Muscle layer of colon (tissue), 2 donors: Measurements from ENCODE around the gene AMDHD1.

ENCODE experiments used
- H3K27ac ChIP-seq: one replicate; pipeline ENCODE4 v1.7.0; 2013; ENCODE audit warnings: low read depth, mild to moderate bottlenecking, low read length, moderate library complexity
- H3K27me3 ChIP-seq, 2 donors: one replicate each; pipeline ENCODE4 v1.7.0; 2013; ENCODE audit warnings: low read length in 2 of 2, mild to moderate bottlenecking in 2 of 2; ENCODE audit not compliant: insufficient read depth in 2 of 2, control insufficient read depth in 1 of 2
- H3K36me3 ChIP-seq: one replicate; pipeline ENCODE4 v1.7.0; 2013; ENCODE audit warnings: mild to moderate bottlenecking, low read length; ENCODE audit not compliant: insufficient read depth
- H3K4me1 ChIP-seq: one replicate; pipeline ENCODE4 v1.7.0; 2013; ENCODE audit warnings: mild to moderate bottlenecking, low read length; ENCODE audit not compliant: insufficient read depth
- H3K4me3 ChIP-seq, 2 donors: one replicate each; pipeline ENCODE4 v1.7.0; 2013; ENCODE audit warnings: low read length in 2 of 2, low read depth in 1 of 2, mild to moderate bottlenecking in 1 of 2, moderate library complexity in 1 of 2
- H3K9ac ChIP-seq: one replicate; pipeline ENCODE4 v1.7.0; 2013; ENCODE audit warnings: low read length
- H3K9me3 ChIP-seq: one replicate; pipeline ENCODE4 v1.7.0; 2013; ENCODE audit warnings: mild to moderate bottlenecking, low read length
- donor health status: abdominal sarcoma.
- donor health status: Adenocarcinoma of cecum.

AMDHD1 gene

GRCh38 chr12:95984682-95985081 lies 41.6 kb downstream of the AMDHD1 start:
- no peak overlapping the region for H3K4me3 ChIP-seq
- no peaks in the 10 kb centered on the region for H3K27me3 ChIP-seq
- H3K9me3 ChIP-seq = no peaks in the 10 kb centered on the region
- no peak overlapping the region for H3K9ac ChIP-seq
- no peaks in the 10 kb centered on the region for H3K36me3 ChIP-seq
- H3K27ac ChIP-seq = no peak overlapping the region
- H3K4me1 ChIP-seq = no peaks in the 10 kb centered on the region

GRCh38 chr12:95986635-95987570 lies 43.8 kb downstream of the AMDHD1 start:
- H3K9ac ChIP-seq = no peak overlapping the region
- H3K27ac ChIP-seq = no peak overlapping the region
- H3K9me3 ChIP-seq = no peaks in the 10 kb centered on the region
- H3K4me3 ChIP-seq = no peak overlapping the region
- H3K4me1 ChIP-seq = no peaks in the 10 kb centered on the region
- H3K36me3 ChIP-seq = no peaks in the 10 kb centered on the region
- H3K27me3 ChIP-seq = no peaks in the 10 kb centered on the region

- H3K36me3 ChIP-seq = no peaks in the 10 kb centered on the region
- no peaks in the 10 kb centered on the region for H3K9me3 ChIP-seq
- no peaks in the 10 kb centered on the region for H3K4me1 ChIP-seq
- no peak overlapping the region for H3K4me3 ChIP-seq
- H3K27ac ChIP-seq = no peak overlapping the region
- no peak overlapping the region for H3K9ac ChIP-seq
- no peaks in the 10 kb centered on the region for H3K27me3 ChIP-seq
Measured at GRCh38 chr12:95988506-95989275, 45.6 kb downstream of the AMDHD1 start.

GRCh38 chr12:95989504-95990123 lies 46.5 kb downstream of the AMDHD1 start:
- Histone ChIP-seq H3K9ac (no peak overlapping the region), H3K4me3 (no peak overlapping the region), H3K27ac (no peak overlapping the region), H3K36me3 (no peaks in the 10 kb centered on the region), H3K4me1 (no peaks in the 10 kb centered on the region), H3K27me3 (no peaks in the 10 kb centered on the region), H3K9me3 (no peaks in the 10 kb centered on the region)

- H3K4me1 ChIP-seq = no peaks in the 10 kb centered on the region
- no peak overlapping the region for H3K9ac ChIP-seq
- no peaks in the 10 kb centered on the region for H3K36me3 ChIP-seq
- H3K4me3 ChIP-seq = no peak overlapping the region
- H3K9me3 ChIP-seq = no peaks in the 10 kb centered on the region
- H3K27ac ChIP-seq = no peak overlapping the region
- no peaks in the 10 kb centered on the region for H3K27me3 ChIP-seq
Measured at GRCh38 chr12:95990136-95990535, 47.0 kb downstream of the AMDHD1 start.

- no peaks in the 10 kb centered on the region for H3K9me3 ChIP-seq
- H3K27me3 ChIP-seq = no peaks in the 10 kb centered on the region
- H3K36me3 ChIP-seq = no peaks in the 10 kb centered on the region
- H3K4me3 ChIP-seq = no peak overlapping the region
- H3K4me1 ChIP-seq = no peaks in the 10 kb centered on the region
- no peak overlapping the region for H3K27ac ChIP-seq
- H3K9ac ChIP-seq = no peak overlapping the region
Measured at GRCh38 chr12:95993907-95994306, 50.8 kb downstream of the AMDHD1 start.

- Histone ChIP-seq H3K9me3 (no peaks in the 10 kb centered on the region), H3K27me3 (no peaks in the 10 kb centered on the region), H3K36me3 (no peaks in the 10 kb centered on the region), H3K4me3 (no peak overlapping the region), H3K4me1 (no peaks in the 10 kb centered on the region), H3K27ac (no peak overlapping the region), H3K9ac (no peak overlapping the region)
Measured at GRCh38 chr12:95994476-95994875, 51.3 kb downstream of the AMDHD1 start.

- Histone ChIP-seq H3K27ac (no peak overlapping the region), H3K27me3 (no peaks in the 10 kb centered on the region), H3K4me1 (no peaks in the 10 kb centered on the region), H3K36me3 (no peaks in the 10 kb centered on the region), H3K9me3 (no peaks in the 10 kb centered on the region), H3K4me3 (no peak overlapping the region), H3K9ac (no peak overlapping the region)
Measured at GRCh38 chr12:95995238-95996031, 52.3 kb downstream of the AMDHD1 start.

- H3K27ac ChIP-seq = no peak within 1 kb of the TSS
- no peaks in the 10 kb centered on the region for H3K27me3 ChIP-seq
- no peaks in the 10 kb centered on the region for H3K9me3 ChIP-seq
- peaks cover 5% of the 10 kb centered on the region for H3K36me3 ChIP-seq
- H3K4me3 ChIP-seq = no peak within 1 kb of the TSS
- no peak within 1 kb of the TSS for H3K9ac ChIP-seq
- no peaks in the 10 kb centered on the region for H3K4me1 ChIP-seq
Measured at GRCh38 chr12:95996034-95996658, 53.0 kb downstream of the AMDHD1 start, which contains the start of gene HAL. Gene HAL (minus strand): TSS chr12:95996344. CDS start chr12:95995910, 434 bp downstream.

- H3K27me3 ChIP-seq = no peaks in the 10 kb centered on the region
- no peaks in the 10 kb centered on the region for H3K4me1 ChIP-seq
- H3K9ac ChIP-seq = no peak overlapping the region
- no peak overlapping the region for H3K27ac ChIP-seq
- H3K4me3 ChIP-seq = no peak overlapping the region
- H3K9me3 ChIP-seq = no peaks in the 10 kb centered on the region
- H3K36me3 ChIP-seq = peaks cover 6% of the 10 kb centered on the region
Measured at GRCh38 chr12:95997276-95997675, 54.1 kb downstream of the AMDHD1 start.
